NOMO-1 (cell line): ENCODE data around the gene PTPN2.
"Not testable (repeated sequence)": the region's sequence is repeated elsewhere in the genome, so short reads cannot be mapped to it uniquely, and the experiment has no call there.

Source experiments
- DNase-seq, 2 experiments: peaks; one replicate each; lab custom pipeline; 2025; ENCODE audit not compliant: unreplicated experiment in 2 of 2; lab: John Stamatoyannopoulos, UW

Gene PTPN2

DNA sequence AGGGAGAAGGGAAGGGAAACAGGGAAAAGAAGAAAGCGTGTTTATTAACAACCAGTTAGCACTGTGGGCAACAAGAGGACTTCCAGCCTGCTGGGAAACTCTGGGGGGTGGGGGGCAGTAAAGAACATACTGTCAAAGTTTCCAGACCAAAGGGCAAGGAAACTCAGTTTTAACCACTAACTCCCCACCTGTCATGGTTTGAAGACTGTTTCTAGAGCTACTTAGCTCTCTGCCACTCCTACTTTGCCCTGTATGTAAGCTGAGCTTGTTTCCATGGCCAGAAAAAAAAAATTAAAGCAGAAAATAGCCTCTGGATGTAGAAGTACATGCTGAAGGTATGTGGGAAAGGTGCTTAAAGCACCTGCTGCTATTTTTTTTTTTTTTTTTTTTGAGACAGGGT, 11.0 kb upstream of the PTPN2 start:
- no peak for DNase-seq

DNA sequence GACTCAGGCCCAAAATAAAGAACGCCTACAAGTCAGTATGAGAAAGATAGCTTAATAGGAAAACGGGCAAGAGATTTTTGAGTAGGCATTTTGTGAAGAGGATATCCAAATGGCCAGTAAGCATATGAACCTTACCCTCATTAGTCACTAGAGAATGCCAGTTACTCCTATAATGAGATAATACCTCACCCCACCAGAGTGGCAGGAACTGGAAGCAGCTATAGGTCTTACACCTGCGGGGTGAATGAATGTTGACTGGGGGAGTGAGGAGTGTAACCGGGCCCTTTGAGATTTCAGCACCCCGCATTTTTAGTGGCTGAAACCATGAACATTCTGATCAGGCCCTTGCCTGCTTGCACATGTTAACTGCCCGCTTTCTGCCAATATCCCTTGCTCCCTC, 7.5 kb upstream of the PTPN2 start:
- no peak for DNase-seq

DNA sequence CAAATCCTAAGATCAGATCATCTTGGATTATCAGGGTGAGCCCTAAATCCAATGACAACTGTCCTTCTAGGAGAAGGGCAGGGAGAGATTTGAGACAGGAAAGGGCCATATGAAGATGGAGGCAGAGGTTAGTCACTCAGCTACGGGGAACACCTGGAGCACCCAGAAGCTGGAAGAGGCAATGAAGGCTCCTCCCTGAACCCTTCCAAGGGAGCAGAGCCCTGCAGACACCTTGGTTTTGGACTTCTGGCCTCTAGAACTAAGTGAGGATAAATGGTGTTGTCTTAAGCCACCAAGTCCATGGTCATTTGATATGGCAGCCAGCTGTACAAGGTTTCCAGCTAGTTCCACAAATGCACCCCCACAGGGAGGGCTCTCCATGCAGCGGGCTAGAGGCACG, 6.9 kb upstream of the PTPN2 start:
- DNase-seq, result no peak

DNA sequence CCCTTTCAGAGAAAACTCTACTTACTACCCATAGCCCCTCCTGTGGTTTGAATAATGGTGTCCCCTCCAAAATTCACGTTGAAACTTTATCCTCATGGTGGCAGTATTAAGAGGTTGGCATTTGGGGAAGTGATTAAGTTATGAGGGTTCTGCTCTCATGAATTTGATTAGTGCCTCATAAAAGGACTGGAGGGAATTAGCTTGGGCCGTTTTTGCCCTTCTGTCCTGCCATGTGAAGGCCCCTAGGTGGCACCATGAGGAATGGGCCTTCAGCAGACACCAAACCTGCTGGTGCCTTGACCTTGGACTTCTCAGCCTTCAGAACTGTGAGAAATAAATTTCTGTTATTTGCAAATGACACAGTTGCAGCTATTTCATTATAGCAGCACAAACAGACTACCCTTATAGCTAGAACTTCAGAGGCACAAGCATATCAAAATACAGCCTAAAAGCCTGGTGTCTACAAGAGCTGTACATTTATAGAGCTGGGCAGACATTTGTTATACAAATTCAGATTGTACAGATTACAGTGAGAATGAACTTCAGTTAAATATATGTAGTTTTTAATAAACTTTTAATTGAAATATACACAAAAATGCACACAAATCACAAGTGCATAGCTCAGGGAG, 2.6 kb upstream of the PTPN2 start:
- DNase-seq, result peak; percentile 8 to 29

DNA sequence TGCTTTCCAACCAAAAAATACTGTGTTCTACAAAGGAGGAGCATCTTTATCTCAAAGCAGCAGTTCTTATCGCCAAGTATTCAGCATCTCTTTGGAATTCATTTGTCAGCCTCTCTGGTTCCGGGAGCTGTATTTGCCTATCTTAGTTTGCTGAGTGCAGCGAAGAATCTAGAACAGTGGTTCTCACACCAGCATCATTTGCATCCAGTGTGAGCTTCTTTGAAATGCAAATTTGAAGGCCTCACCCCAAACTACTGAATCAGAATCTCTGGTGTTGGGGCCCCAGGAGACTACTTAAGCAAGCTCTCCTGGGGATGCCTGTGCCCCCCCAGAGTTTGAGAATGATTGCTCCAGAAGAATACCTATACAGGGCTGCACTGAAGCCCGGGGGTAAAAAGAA, 1.5 kb upstream of the PTPN2 start:
- no peak for DNase-seq

DNA sequence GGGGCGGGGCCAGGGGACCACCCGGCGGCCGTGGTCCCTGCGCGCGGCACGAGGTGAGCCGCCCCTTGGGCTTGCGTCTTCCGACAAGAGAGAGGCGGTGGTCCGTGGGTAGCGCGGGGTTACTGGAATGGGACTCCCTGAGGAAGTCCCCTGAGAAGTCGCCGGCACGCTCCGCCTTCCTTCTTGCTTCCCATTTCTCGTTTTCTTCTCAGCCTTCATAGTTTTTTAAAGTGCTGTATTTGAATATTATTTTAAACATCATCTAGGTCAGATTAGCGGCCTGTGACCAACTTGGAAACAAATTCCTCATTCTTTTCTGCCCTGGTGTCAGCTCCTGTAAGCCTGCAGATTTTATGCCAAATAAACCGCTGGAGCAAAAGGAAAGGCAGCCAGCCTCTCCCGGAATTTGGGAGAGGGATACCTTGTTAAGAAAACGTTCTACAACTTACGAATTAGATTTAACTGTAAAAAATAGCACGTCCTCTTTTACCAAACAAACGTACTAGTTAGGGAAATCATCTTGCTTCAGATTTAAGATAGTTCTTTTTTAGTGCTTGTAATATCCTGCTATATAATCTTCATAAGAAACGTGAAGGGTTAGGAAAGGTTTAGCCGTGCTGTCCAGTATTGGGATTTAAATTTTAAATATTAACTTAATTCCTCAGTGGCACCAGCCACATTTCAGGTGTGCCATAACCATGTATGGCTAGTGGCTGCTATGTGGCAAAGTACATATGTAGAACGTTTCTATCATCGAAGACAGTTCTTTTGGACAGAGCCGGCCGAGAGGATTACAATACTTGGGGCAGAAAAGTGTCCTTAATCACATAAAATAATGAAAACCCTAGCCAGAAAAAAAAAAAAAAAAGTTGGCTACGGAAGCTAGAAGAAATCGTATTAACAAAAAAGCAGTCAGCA, 628 bp upstream of the PTPN2 start:
- peak in 1 of 2 experiments; percentile 51 for DNase-seq

DNA sequence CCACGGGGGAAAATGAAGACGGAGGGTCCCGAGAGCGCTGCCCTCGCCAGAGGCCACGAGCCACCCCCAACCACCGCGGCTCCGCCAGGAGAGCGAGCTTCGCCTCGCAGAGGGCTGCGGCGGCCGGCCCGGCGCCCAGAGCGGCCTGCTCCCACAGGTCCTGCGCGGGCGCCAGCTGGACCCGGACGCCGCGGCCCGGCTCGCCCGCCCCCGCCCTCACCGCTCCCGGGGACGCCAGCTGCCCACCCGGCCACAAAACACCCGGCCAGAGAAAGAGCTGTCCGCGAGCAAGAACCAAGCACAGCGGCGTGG, 709 bp downstream of the PTPN2 start:
- no peak for DNase-seq

DNA sequence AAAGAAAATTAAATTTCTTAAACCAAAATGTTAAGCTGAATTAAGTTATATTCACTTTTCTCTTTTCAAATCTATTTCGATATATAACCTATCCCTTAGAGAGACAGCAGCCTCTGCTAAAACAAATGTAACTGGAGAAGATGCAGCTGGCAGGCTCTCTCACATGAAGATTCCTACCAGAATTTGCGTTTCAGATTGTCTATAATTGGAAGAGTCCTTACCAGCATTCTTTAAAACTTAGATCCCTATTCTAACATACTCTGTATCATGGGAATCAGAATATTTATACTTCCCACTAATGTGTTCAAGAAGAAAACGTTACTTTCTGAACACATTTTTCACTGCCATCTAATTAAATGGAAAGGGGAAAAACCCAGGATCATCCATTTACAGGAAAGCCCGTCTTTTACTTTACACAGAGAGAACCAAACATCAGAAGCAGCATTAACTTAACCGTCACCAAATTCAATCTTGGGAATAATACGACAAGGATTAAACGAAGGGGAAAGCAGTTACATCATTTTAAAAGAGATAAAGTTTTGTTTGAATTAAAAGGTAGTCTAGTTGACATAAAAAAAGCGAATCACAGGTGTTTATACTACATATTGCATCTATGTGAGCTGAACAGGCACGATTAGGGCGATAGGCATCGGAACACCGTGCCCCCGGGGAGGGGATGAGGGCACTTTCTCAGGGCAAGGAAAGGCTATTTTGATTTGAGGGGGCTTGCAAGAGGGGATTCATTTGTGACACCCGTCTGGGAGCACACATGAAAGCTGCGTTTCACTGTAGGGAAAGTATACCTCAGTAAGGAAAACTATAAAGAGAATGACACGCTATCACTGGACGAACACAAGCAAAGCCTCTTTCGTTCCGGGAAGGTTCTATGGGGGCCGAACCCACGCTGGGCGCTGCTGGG, 1.3 kb downstream of the PTPN2 start:
- no peak for DNase-seq

DNA sequence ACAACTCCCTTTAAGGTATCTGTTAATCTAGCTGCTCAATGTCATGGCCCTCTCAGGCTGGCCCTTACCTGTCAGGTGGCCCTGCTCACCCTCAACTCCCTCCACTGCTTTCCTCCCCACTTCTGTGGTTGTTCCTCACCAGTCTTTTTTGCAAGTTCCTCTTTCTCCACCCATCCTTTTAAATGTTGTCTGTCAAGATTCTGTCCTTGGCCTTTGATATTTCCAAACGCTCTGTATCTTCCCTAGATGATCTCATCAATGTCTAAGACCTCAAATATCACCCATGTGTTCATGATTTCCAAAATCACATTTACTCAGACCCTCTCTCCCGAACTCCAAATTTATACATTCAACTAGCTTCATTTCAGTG, 3.5 kb downstream of the PTPN2 start:
- DNase-seq, result peak; percentile 57 to 74

DNA sequence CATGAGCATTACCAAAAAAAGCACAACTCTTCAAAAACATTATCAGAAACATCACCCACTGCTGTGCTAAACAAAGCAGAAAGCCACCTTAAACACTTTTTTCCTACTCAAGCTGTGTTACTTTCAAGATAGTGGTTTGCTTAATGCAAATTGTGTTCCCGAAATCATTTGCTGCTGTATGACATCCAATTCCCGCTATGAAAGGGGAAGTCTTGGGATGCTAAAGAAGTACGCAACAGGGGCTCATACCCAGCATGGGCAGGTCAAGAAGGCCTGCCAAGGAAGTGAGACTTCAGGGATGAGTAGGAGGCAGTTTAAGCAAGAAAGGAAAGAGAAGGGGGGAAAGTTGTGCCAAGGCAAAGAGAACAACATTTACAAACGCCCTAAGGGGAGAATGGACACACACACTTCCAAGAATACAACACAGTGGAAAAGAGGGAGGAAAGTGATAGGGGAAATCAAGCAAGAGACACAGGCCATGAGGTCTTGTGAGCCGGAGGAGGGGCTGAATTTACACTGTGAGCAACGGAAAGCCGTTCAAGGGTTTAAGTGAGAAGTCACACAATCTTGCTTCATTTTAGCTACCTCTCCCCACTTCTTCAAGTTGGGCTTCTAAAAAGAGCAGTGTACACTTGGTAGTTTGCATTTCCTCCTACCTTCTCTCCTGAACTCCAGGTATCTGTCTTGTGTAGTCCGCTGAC, 4.0 kb downstream of the PTPN2 start:
- peak in 1 of 2 experiments; percentile 58 for DNase-seq

DNA sequence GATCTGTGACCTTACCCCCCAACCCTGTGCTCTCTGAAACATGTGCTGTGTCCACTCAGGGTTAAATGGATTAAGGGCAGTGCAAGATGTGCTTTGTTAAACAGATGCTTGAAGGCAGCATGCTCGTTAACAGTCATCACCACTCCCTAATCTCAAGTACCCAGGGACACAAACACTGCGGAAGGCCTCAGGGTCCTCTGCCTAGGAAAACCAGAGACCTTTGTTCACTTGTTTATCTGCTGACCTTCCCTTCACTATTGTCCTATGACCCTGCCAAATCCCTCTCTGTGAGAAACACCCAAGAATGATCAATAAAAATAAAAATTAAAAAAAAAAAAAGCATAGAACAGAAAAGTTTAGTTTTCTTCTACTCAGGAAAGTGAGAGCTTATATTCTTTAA, 9.0 kb downstream of the PTPN2 start:
- not testable (repeated sequence) for DNase-seq

DNA sequence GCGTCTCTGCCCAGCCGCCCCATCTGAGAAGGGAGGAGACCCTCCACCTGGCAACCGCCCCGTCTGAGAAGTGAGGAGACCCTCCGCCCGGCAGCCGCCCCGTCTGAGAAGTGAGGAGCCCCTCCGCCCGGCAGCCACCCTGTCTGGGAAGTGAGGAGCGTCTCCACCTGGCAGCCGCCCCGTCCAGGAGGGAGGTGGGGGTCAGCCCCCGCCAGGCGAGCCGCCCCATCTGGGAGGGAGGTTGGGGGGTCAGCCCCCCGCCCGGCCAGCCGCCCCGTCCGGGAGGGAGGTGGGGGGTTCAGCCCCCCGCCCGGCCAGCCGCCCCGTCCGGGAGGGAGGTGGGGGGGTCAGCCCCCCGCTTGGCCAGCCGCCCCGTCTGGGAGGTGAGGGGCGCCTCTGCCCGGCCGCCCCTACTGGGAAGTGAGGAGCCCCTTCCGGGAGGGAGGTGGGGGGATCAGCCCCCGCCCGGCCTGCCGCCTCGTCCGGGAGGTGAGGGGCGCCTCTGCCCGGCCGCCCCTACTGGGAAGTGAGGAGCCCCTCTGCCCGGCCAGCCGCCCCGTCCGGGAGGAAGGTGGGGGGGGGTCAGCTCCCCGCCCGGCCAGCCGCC, 10.0 kb downstream of the PTPN2 start:
- DNase-seq, result not testable (repeated sequence)

DNA sequence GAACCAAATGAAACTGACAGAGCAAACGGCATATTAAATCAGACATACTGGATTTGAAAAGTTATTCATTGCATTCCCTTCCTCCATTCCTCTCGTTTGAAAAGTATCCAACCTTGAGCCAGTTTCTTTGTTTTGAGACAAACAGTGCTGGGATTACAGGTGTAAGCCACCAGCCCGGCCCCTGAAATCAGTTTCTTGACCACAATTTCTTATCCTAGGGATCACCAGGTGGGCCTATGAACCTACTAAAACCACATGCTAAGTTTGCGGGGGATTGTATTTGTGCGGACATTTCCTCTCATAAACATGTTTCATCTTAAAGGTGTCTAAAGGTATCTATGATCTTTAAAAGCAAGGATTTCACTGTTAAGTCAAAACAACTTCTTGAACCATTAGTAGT, 11.6 kb downstream of the PTPN2 start:
- DNase-seq, result no peak

DNA sequence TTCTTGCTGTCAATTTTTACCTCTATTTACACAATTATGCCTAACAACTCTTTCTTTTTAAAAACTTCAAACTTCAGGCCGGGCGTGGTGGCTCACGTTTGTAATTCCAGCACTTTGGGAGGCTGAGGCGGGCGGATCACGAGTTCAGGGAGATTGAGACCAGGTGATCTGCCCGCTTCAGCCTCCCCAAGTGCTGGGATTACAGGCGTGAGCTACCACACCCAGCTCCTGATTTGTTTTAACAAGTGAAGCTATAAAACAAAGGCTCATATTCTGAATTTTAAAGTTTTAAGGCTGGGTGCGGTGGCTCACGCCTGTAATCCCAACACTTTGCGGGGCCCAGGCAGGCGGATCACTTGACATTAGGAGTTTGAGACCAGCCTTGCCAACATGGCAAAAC, 15.5 kb downstream of the PTPN2 start:
- DNase-seq, result no peak

DNA sequence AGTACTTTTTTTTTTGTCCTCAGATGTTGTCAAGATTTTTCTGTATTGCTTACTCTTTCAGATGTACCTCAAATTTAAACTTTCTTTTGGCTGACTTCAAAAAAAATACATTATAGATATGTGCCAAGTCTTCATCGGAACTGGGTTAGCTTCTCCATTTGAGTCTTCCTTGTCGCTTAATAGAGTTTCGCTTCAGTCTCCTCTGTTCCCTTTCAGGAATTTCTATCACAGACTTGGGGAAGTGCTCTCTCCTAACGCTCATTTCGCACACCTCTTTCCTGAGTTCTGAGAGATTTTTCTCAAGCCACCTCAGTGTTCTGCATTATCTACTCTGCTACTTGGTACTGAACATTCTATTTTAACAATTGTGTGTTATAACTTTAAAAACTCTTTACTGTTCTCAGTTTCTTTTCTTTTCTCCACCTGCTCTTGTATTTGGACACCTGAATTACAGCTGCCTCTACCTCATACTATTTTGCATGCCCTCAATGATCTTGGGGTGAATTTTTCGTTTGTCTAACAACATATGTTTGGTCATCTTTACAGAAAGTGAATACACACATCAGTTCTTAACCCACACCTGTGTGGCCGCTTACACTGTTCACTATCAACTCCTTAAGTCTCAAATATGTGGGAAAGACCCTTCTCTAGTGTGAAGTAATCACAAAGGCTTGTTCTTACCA, 16.5 kb downstream of the PTPN2 start:
- DNase-seq, result no peak

DNA sequence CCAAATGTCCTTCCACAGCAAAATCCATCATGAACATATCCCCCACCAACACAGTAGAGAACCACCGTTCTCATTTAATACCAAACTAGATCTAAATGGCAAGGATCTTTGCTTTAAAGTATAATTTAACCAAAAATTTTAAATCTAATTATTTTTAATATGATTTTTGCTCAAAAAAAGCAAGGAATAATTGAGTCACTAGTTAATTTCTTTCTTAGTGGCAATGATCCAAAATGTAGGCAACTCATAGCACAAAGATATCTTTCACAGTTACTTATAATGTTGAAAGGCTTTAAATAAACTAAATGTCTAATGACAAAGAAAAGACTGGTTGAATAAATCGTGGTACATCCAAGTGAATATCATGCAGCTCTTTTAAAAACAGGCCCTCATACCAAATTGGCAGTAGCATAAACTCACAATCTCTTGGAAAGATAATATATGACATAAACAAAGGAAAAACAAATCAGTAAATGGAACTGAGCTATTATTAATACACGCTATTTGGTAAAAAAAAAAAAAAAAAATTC, 20.3 kb downstream of the PTPN2 start:
- no peak for DNase-seq

DNA sequence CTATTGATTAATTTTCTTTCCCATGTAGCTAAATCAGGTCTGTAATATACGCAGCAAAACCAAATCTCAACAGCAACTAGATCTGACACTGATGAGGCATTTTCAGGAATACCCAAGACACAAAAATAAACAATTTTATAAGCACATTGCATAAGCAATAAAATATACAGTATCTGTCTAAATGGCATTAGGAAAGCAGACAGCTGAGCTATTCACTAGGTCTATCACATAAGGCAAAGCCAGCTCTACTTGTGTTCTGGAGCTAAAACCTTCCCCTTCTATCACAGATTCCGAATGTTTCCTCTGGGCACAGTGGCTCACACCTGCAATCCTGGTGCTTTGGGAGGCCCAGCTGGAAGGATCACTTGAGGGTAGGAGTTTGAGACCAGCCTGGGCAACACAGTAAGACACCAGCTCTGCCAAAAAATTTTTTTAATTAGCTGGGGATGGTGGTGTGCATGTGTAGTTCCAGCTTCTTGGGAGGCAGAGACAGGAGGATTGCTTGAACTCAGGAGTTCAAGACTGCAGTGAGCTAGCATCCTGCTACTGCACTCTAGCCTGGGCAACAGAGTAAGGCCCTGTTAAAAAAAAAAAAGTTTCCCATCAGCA, 21.1 kb downstream of the PTPN2 start:
- DNase-seq, result no peak

DNA sequence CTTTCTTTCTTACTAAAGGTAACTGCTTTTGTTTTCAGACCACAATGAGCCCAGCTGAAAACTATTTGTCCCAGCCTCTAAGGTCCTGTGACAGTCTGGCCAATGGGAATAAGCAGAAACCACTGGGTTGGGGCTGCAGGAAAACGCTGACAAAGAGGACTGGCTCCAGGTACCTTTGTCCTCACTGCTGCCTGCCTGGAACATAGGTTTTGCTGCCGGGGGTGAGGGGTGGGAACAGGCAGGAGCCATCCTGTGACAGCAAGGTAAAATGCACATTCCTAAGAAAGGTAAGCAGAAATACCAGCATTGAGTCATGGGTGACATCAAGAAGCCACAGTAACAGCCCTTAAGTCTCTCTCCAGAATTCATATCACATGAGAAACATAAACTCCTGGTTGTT, 21.6 kb downstream of the PTPN2 start:
- DNase-seq, result no peak

DNA sequence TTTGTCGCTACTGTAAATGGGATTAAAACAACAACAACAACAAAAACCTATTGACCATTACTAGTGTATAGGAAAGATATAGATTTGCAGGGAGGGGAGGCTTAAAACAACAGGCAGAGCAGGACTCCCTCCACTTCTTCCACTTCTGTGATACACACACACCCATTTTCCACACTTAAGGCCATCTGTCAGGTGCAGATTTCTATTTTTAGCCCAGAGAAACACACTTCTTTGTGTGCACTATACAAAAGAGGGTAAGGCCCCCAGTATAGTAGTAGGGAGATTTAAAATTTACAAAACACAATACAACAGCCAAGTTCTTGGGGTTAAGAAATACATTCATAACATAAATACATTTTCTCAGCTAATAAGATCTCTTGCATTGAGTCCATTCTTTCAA, 22.4 kb downstream of the PTPN2 start:
- no peak for DNase-seq
